ENCODE measurements around the gene RCSD1.
"Not testable (repeated sequence)": the region's sequence is repeated elsewhere in the genome, so short reads cannot be mapped to it uniquely, and the experiment has no call there.

Gene RCSD1

GRCh38 chr1:167629681-167630567 is at the start of gene RCSD1:
TSS of gene RCSD1 (plus strand) at chr1:167630232. CDS start at chr1:167630424, 192 bp downstream.
- DNase-seq = no peak

GRCh38 chr1:167582064-167582463 is 48.0 kb upstream of the RCSD1 start:
- DNase-seq = no peak

GRCh38 chr1:167582722-167583121 is 47.3 kb upstream of the RCSD1 start:
- no peak for DNase-seq

DNA sequence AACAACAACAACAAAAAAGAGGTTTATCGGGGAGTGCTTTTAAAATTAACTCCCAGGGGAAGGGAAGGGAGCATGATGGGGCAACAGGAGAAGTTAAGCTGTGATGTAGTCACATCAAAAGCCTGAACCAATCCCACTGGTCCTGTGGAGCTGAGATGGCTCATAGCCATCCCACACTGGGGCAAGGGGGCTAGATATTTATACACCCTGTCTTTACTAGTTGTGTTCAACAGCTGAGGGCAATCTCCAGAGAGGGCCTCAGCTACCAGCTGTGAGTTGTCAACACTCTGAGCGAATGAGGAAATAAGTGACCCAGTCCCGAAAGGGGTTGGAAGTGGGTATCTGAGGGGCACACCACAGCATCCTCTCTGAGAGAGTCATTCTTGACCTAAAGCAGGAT is 45.5 kb upstream of the RCSD1 start:
- no peak for DNase-seq

DNA sequence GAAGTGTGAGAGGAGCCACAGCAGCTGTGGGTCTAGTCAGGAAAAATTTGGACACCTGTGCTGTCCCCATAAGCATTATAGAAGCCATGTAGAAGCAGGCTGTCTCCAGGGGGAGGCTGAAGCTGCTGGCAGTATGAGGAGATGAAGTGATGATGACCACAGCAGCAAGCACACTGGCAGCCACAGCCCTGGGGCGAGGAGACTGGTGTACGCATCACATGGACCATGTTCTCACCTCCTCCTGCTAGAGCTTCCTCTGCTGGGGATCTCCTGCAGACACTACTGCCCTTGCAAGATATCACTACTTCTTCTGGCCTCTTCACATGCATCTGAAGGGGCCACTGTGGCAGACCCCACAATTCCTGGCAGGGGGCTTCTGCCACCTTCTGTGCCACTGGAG is 42.7 kb upstream of the RCSD1 start:
- DNase-seq = no peak

GRCh38 chr1:167587872-167588271 is 42.2 kb upstream of the RCSD1 start:
- DNase-seq = no peak

- no peak for DNase-seq
Measured at GRCh38 chr1:167588361-167588760, 41.7 kb upstream of the RCSD1 start.

- DNase-seq = no peak
Measured at GRCh38 chr1:167592475-167592874, 37.6 kb upstream of the RCSD1 start.

- DNase-seq = no peak
Measured at GRCh38 chr1:167593860-167594259, 36.2 kb upstream of the RCSD1 start.

DNA sequence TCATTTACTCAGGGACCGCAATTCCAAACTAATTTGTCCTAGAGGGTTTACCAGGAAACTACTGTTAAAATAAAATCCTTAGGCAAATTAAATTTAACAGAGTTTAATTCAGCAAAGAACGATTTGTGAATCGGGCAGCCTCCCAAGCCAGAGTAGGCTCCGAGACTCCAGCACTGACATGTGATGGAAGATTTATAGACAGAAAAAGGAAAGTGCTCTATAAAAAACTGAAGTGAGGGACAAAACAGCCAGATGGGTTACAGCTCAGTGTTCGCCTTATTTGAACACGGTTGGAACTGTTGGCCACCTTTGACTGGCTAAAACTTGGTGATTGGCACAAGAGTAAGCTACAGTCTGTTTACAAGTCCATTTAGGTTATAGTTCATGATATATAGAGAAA is 35.2 kb upstream of the RCSD1 start:
- no peak for DNase-seq

DNA sequence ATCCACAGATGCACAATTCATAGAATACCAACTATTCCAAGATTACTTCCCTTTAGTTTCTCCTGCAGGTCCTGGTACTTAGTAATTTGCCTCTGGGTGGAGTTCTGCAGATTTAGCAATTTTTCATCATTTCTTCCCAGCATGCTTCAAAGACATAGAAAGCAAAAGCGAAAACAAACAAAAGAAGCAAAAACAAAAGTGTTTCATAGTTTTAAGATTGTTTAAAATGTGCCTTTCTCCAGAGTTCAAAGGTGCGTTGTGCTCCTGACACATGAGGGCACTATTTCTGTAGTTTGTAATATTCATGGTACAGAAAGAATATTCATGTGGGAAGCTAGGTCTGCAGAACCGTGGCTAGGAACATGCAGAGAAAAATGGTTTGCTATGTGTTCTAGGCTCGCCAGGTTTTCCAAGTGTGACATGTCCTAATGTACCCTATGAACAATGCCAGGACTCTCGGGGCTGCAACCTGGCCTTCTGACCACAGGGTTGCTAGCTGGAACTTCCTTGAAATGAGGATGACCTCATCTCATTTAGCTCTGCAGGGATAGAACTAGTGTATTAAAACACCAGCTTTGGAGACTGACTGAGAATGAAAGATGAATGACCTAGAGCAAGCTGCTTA is 30.0 kb upstream of the RCSD1 start:
- no peak for DNase-seq

DNA sequence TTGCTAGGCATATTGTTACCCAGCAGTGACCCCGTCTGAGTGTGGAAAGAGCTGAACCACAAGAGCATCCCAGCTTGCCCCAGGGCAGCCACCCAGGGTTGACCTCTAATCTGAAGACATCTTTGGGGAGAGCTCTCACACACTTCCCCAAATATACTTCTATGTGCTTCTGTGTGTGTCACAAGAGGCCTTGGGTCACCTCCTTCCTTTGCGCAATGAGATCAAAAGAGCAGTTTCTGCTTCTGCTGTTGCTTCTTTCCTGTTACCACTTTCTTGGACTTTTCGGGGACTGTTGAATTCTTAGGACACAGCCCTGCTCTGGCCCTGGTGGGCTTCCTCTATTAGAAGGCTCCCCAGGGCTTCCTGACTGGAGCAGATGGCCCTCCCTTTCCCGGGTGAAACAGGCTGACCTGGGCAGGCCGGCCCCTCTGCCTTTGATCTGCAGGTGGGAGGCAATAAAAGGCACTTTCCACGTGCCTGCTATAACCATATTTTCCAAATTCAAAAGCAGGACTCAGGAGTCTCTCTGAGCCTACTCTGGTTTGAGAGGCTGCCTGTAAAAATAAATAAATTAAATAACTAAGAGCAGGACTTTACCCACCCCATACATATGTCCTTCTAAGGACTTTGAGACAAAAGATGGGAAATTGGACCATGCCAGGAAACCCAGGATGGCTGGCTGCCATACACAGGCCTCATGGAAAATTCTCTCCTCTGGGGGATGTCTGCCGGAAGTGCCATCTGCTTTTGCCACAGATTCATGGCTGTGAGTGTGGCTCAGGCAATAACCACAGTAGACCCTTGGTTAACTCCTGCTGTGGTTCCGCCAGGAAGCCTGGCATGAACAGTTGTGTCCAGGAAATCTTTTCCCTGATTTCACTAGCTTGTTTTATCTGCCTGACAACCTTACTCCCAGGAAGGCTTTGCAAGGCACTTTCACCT is 28.3 kb upstream of the RCSD1 start:
- DNase-seq = no peak

DNA sequence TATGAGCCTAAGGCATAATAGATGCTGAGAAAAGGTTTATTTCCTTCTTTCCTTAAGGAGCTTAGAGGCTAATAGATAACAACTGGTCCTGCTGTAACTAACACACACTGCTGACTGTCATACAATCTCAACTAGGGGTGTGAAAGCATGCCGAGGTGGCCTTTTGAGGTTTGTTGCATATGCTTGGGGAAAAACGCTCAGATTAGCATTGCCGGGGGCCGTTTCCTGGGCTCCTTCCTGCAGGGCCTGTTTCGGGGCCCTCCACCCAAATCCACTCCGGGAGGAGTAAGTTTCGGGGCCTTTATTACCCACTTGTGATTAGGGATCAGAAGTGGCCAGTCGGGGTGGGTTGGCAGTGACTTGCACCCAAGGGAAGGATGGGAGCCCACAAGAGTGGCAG is 27.2 kb upstream of the RCSD1 start:
- no peak for DNase-seq

GRCh38 chr1:167605576-167605975 is 24.5 kb upstream of the RCSD1 start:
- DNase-seq = no peak

- no peak for DNase-seq
Measured at GRCh38 chr1:167611983-167612382, 18.0 kb upstream of the RCSD1 start.

- no peak for DNase-seq
Measured at GRCh38 chr1:167612587-167613385, 17.2 kb upstream of the RCSD1 start.

DNA sequence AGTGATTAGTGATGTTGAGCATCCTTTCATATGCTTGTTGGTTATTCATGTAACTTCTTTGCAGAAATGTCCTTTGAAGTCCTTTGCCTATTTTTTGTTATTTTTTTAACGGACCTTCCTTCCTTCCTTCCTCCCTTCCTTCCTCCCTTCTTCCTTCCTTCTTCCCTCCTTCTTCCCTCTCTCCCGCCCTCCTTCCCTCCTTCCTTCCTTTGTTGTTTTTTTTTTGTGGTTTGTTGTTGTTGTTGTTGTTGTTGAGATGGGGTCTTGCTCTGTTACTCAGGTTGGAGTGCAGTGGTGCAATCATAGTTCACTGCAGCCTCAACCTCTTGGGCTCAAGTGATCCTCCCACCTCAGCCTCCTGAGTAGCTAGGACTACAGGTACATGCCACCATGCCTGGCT is 16.0 kb upstream of the RCSD1 start:
- not testable (repeated sequence) for DNase-seq

DNA sequence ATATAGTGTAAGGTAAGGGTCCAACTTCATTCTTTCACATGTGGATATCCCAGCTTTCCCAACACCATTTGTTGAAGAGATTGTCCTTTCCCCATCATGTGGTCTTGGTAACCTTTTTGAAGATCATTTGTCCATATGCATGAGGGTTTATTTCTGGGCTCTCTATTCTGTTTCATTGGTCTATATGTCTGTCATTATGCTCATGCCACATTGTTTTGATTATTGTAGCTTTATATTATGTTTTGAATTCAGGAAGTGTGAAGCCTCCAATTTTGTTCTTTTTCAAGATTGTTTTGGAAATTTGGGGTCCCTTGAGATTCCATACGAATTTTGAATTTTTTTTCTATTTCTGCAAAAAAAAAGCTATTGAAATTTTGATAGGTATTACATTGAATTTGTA is 15.2 kb upstream of the RCSD1 start:
- DNase-seq = no peak

DNA sequence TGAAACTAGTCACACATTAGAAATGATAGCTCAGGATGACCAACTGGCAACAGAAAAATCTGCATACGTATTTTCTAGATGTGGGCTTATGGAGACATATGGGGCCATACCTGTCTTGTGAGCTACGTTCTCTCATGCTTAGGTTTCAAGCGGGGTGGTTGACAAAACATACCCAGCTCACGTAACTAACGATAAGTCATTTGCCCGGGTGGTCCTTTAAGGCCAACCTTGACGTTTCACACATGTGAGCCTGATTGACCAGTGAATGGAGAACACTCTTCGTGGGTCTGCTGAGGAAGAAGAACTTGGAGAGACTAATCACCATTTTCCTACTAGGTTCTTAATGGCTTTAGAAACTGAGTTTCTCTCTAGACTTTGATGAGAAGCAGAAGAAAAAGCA is 13.5 kb upstream of the RCSD1 start:
- no peak for DNase-seq

DNA sequence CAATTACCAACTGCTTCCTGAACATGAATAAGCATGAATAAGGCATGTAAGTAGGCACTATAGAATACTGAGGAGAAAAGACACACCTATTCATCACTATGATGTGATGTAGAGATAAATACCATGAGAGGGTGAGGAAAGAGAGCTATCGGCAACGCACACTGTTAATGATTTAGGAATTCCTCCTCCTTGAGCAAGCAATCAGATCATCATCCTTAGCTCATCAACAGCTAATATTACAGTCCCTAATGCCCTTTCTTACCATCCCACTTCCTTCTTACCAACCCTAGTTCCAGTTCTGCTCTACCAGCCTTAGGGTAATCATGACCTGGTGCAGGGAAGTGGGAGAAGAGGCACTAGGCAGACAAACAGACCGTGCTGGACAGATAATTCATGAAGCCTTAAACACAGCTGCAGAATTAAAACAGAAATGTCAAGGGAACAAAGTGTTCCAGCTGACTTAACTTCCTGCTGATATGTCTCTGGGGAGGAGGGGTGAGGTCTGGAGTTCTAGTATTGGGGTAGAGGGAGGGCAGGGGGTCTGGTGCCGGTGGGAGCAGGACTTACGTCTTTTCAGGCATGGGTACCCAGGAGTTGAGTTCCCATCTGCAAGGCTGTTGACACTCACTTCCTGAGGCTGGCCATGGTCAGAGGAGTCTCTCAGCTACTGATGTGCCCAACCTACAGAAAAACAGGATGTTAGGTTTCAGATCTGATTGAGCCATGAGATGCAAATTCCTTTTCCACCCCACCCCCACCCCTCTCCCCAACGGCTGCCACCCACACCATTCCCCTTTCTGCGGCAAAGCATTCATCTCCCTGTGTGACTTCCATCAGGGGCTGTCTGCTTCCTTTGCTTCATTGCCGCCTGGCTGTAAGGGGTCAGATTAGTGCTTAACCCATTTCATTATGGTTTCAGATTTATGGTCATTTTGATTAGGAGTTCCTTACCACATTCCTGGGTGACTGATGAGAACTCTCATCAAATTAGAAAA is 12.6 kb upstream of the RCSD1 start:
- no peak for DNase-seq

DNA sequence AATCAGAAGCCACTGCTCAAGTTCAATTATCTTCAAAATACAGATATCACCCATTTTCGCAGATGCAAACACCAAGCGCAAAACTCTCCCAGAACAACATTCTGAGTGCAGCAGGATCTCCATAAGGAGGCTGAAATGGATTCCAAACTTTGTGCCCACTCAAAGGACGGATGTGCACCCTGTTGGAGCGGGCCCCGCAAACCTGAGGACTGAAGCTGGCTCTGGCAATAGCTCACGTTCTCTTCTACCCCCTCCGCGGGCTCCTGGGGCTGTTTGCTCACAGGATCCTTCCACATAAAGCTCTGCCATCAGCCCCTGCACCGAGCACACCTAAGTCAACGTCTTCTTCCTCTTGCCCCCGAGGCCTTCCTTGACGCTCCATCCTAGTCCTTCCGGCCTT is 11.7 kb upstream of the RCSD1 start:
- DNase-seq = no peak
